ENCODE results near the gene FJX1.

- TF ChIP-seq CTCF (IDR thresholded peaks at IDR 0.05): no peak
- no peak for TF ChIP-seq POLR2A (IDR thresholded peaks at IDR 0.05)
Observed at GRCh38 chr11:35619855-35620640, 1.8 kb downstream of the FJX1 start.

Data from vagina (tissue), 2 donors.